Measurements from ENCODE around the gene COBL.

The COBL gene

GRCh38 chr7:51327287-51327717 lies 10.7 kb upstream of the COBL start:
- no peak for DNase-seq (ENCODE audit: low spot score)

- no peak for DNase-seq (ENCODE audit: low spot score)
Observed at GRCh38 chr7:51326656-51327286, 10.2 kb upstream of the COBL start.

- DNase-seq (ENCODE audit: low spot score), result no peak
Observed at GRCh38 chr7:51325908-51326307, 9.3 kb upstream of the COBL start.

- no peak for DNase-seq (ENCODE audit: low spot score)
Observed at GRCh38 chr7:51325261-51325676, 8.7 kb upstream of the COBL start.

GRCh38 chr7:51324206-51324898 lies 7.7 kb upstream of the COBL start:
- DNase-seq (ENCODE audit: low spot score), result no peak

- DNase-seq (ENCODE audit: low spot score), result no peak
Observed at GRCh38 chr7:51321961-51322515, 5.4 kb upstream of the COBL start.

- no peak for DNase-seq (ENCODE audit: low spot score)
Observed at GRCh38 chr7:51318886-51319579, 2.4 kb upstream of the COBL start.

- no peak for DNase-seq (ENCODE audit: low spot score)
Observed at GRCh38 chr7:51318001-51318400, 1.4 kb upstream of the COBL start.

- no peak for DNase-seq (ENCODE audit: low spot score)
Observed at GRCh38 chr7:51317582-51317910, 937 bp upstream of the COBL start.

- DNase-seq (ENCODE audit: low spot score), result no peak
Observed at GRCh38 chr7:51316262-51316665, 345 bp downstream of the COBL start.

- no peak for DNase-seq (ENCODE audit: low spot score)
Observed at GRCh38 chr7:51315393-51316261, 982 bp downstream of the COBL start.

- DNase-seq (ENCODE audit: low spot score), result no peak
Observed at GRCh38 chr7:51314726-51315125, 1.9 kb downstream of the COBL start.

GRCh38 chr7:51313738-51314425 lies 2.7 kb downstream of the COBL start:
- DNase-seq (ENCODE audit: low spot score), result no peak

GRCh38 chr7:51312951-51313737 lies 3.5 kb downstream of the COBL start:
- no peak for DNase-seq (ENCODE audit: low spot score)

GRCh38 chr7:51311166-51311565 lies 5.4 kb downstream of the COBL start:
- DNase-seq (ENCODE audit: low spot score), result no peak

- no peak for DNase-seq (ENCODE audit: low spot score)
Observed at GRCh38 chr7:51310131-51310583, 6.5 kb downstream of the COBL start.

- no peak for DNase-seq (ENCODE audit: low spot score)
Observed at GRCh38 chr7:51309361-51310130, 7.1 kb downstream of the COBL start.

GRCh38 chr7:51308696-51309095 lies 7.9 kb downstream of the COBL start:
- no peak for DNase-seq (ENCODE audit: low spot score)

- no peak for DNase-seq (ENCODE audit: low spot score)
Observed at GRCh38 chr7:51308265-51308664, 8.3 kb downstream of the COBL start.

Measured in hematopoietic multipotent progenitor cell treated with erythropoietin and hydrocortisone succinate and interleukin-3 and kit ligand, for 17 days (in vitro differentiated cells).